Keratinocyte (primary cell): ENCODE results near the gene RGS9. TPM values are rescaled to one million over a fixed set of nuclear protein-coding genes. Genes with fewer than 3 reads are reported as not detected.
"Not testable (repeated sequence)": the region's sequence is repeated elsewhere in the genome, so short reads cannot be mapped to it uniquely, and the experiment has no call there.

Experiments
- DNase-seq: peaks from one replicate; pipeline ENCODE4 v3.0.0-alpha.2; 2011; ENCODE audit warnings: low read depth, missing footprints, low spot score
- FAIRE-seq: peaks from 2 replicates; lab custom pipeline; 2011; peaks lifted over from hg19 to GRCh38; lab: Jason Lieb, UNC
- H2AFZ ChIP-seq: 2 replicates; pipeline ENCODE4 v1.6.0; 2012; ENCODE audit warnings: low read length, control low read depth, inconsistent platforms; ENCODE audit not compliant: control insufficient read depth
- H3K27ac ChIP-seq: 2 replicates; pipeline ENCODE4 v1.5.1; 2011; ENCODE audit warnings: low read length; ENCODE audit not compliant: control insufficient read depth, insufficient read depth
- H3K27me3 ChIP-seq: 3 replicates; pipeline ENCODE4 v1.6.0; 2011; ENCODE audit warnings: low read length; ENCODE audit not compliant: control insufficient read depth, insufficient read depth; ENCODE audit errors: extremely low read depth
- H3K36me3 ChIP-seq, 2 experiments: 2 replicates in 1 of 2; 3 replicates in 1 of 2; pipeline ENCODE4 v1.5.1; 2011; ENCODE audit warnings: low read length in 2 of 2, mild to moderate bottlenecking in 1 of 2; ENCODE audit not compliant: control insufficient read depth in 2 of 2, insufficient read depth in 2 of 2; ENCODE audit errors: extremely low read depth in 1 of 2
- H3K4me1 ChIP-seq: 3 replicates; pipeline ENCODE4 v1.5.1; 2011; ENCODE audit warnings: low read length; ENCODE audit not compliant: control insufficient read depth, insufficient read depth; ENCODE audit errors: extremely low read depth
- H3K4me2 ChIP-seq: 3 replicates; pipeline ENCODE4 v1.6.0; 2011; ENCODE audit warnings: low read depth, low read length; ENCODE audit not compliant: control insufficient read depth, insufficient read depth; ENCODE audit errors: extremely low read depth
- H3K4me3 ChIP-seq, 3 experiments: fragments of 200-600 bp in 1 of 3; sonication (generic) in 1 of 3; 2 replicates in 2 of 3; 3 replicates in 1 of 3; pipeline ENCODE4 v1.5.1; 2011 to 2016; ENCODE audit warnings: low read length in 3 of 3, mild to moderate bottlenecking in 3 of 3, control low read depth in 2 of 3, inconsistent platforms in 1 of 3, low read depth in 1 of 3, mixed read lengths in 1 of 3, mixed run types in 1 of 3, moderate library complexity in 1 of 3; ENCODE audit not compliant: control insufficient read depth in 2 of 3, insufficient read depth in 2 of 3; ENCODE audit errors: extremely low read depth in 1 of 3
- H3K79me2 ChIP-seq: 2 replicates; pipeline ENCODE4 v1.6.0; 2012; ENCODE audit warnings: low read length; ENCODE audit not compliant: control insufficient read depth, insufficient read depth
- H3K9ac ChIP-seq: 3 replicates; pipeline ENCODE4 v1.6.0; 2011; ENCODE audit warnings: low read length; ENCODE audit not compliant: control insufficient read depth, insufficient read depth; ENCODE audit errors: extremely low read depth
- H3K9me1 ChIP-seq: 3 replicates; pipeline ENCODE4 v1.6.0; 2011; ENCODE audit warnings: low read length; ENCODE audit not compliant: control insufficient read depth, insufficient read depth; ENCODE audit errors: extremely low read depth
- H3K9me3 ChIP-seq: 2 replicates; pipeline ENCODE4 v1.5.1; 2012; ENCODE audit warnings: low read depth, low read length; ENCODE audit not compliant: control insufficient read depth
- H4K20me1 ChIP-seq: 3 replicates; pipeline ENCODE4 v1.6.0; 2011; ENCODE audit warnings: low read length; ENCODE audit not compliant: control insufficient read depth, insufficient read depth; ENCODE audit errors: extremely low read depth
- EZH2 ChIP-seq: IDR thresholded peaks from one replicate; pipeline ENCODE4 v1.6.1; 2012; ENCODE audit warnings: inconsistent platforms, mild to moderate bottlenecking, low read length, moderate library complexity
- dilution Hi-C: fragments of 300-500 bp; cut with MboI; formaldehyde crosslinking; loops from one replicate; pipeline ENCODE4 v1.7.0; 2020; ENCODE audit warnings: low sequenced_read_pairs; ENCODE audit not compliant: extremely low pct_ligation_motif_present
- polyA plus RNA-seq, 5 experiments: library from polyadenylated mRNA; depleted of rRNA in 3 of 5; stranded (reverse) in 3 of 5; stranded (forward) in 1 of 5; unstranded in 1 of 5; fragments of >200 nt; gene quantifications; 1 replicate in 1 of 5; 2 replicates in 3 of 5; 3 replicates in 1 of 5; pipeline versions ENCODE4 v1.2.1 to v1.2.3, GENCODE V29; 2011 to 2012; ENCODE audit warnings: missing spikeins in 2 of 5, low read depth in 1 of 5, low replicate concordance in 1 of 5
- TF ChIP-seq, protein P1 (sequence below), 3 experiments: IDR thresholded peaks in 1 of 3; conservative IDR thresholded peaks in 1 of 3; optimal IDR thresholded peaks in 1 of 3; 2 replicates in 2 of 3; 3 replicates in 1 of 3; pipeline versions ENCODE3 to v1.5.1; 2011; ENCODE audit warnings: low read length in 3 of 3, mild to moderate bottlenecking in 3 of 3, moderate library complexity in 2 of 3, control low read depth in 1 of 3, inconsistent platforms in 1 of 3; ENCODE audit not compliant: insufficient read depth in 2 of 3; ENCODE audit errors: extremely low read depth in 1 of 3

RGS9 gene
- polyA plus RNA-seq, 1 donor (not counting 4 experiments of a cell fraction or from before 2014, with no cell fraction given), result 4.8 TPM

DNA sequence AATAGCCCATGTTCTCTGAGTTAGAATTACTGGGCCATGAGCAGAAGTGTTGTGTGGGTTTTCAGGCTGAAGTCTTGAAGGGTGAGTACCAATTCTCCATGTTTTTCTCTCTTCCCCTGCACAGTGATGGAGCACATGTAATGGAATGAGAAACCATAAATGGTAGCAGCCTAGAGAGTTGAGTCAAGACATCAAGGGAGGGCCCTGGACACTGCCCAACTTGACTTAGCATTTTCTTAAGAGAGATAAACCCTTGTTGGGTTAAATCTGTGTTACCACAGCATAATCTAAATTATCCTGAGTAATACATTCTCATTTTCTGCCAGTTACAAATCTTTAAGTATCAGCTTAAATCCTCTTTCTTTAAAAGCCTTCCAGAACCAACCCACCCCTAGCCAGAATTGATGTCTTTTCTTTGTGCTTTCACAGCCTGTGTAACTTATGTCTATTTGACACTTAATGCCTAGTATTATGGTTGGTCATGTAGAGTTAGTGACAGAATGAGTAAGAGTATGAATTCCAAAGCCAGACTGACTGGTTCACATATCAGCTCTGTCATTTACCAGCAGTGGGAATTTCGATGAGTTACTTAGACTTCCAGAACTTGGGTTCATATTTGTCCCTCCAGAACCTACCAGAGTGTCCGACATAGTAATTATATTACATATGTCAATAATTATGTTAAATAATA lies 27.0 kb upstream of the RGS9 start:
- Histone ChIP-seq H4K20me1 (no peaks in the 10 kb centered on the region), H3K4me2 (no peak overlapping the region), H3K27ac (no peak overlapping the region), H2AFZ (no peak overlapping the region), H3K79me2 (no peaks in the 10 kb centered on the region), H3K4me3 (no peak overlapping the region), H3K9ac (no peak overlapping the region), H3K27me3 (no peaks in the 10 kb centered on the region), H3K9me3 (no peaks in the 10 kb centered on the region), H3K36me3 (no peaks in the 10 kb centered on the region), H3K4me1 (peaks cover 19% of the 10 kb centered on the region), H3K9me1 (no peaks in the 10 kb centered on the region)
- DNase-seq (no peak), FAIRE-seq (no peak)
- dilution Hi-C loops, result no loop called here
- TF ChIP-seq, protein P1, sequence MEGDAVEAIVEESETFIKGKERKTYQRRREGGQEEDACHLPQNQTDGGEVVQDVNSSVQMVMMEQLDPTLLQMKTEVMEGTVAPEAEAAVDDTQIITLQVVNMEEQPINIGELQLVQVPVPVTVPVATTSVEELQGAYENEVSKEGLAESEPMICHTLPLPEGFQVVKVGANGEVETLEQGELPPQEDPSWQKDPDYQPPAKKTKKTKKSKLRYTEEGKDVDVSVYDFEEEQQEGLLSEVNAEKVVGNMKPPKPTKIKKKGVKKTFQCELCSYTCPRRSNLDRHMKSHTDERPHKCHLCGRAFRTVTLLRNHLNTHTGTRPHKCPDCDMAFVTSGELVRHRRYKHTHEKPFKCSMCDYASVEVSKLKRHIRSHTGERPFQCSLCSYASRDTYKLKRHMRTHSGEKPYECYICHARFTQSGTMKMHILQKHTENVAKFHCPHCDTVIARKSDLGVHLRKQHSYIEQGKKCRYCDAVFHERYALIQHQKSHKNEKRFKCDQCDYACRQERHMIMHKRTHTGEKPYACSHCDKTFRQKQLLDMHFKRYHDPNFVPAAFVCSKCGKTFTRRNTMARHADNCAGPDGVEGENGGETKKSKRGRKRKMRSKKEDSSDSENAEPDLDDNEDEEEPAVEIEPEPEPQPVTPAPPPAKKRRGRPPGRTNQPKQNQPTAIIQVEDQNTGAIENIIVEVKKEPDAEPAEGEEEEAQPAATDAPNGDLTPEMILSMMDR (optimal IDR thresholded peaks at IDR 0.05 in 1 of 3, IDR thresholded peaks at IDR 0.05 in 1 of 3, conservative IDR thresholded peaks at IDR 0.05 in 1 of 3; ENCODE audit: extremely low read depth in 1 of 3, insufficient read depth in 2 of 3, low read length in 3 of 3), result no peak
- no peak for TF ChIP-seq EZH2

DNA sequence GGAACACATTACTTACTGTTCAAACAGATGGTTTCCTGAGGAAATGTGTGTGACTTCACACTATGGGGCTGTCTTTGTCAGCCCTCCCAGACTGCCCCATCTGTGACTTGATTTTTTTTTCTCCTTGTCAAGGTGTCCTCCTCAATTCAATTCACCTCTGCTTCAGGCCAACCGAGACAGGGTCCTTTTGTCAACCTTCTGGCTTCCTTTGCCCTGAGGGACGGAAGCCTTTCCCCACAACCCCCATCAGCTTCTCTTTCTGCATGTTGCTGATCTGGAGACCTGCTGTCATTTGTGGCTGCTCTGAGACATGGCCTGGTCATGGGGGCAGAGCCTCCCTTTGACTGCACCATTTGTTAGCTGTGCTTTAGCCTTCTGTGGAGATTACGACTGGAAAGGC lies 21.3 kb upstream of the RGS9 start:
- Histone ChIP-seq H3K4me3 (no peak overlapping the region), H3K4me1 (no peaks in the 10 kb centered on the region), H3K36me3 (no peaks in the 10 kb centered on the region), H3K79me2 (no peaks in the 10 kb centered on the region), H3K4me2 (no peak overlapping the region), H4K20me1 (no peaks in the 10 kb centered on the region), H3K27me3 (no peaks in the 10 kb centered on the region), H3K27ac (no peak overlapping the region), H3K9me1 (no peaks in the 10 kb centered on the region), H3K9me3 (no peaks in the 10 kb centered on the region), H2AFZ (no peak overlapping the region), H3K9ac (no peak overlapping the region)
- dilution Hi-C loops, result no loop called here
- DNase-seq (no peak), FAIRE-seq (no peak)
- TF ChIP-seq, protein P1 (optimal IDR thresholded peaks at IDR 0.05 in 1 of 3, IDR thresholded peaks at IDR 0.05 in 1 of 3, conservative IDR thresholded peaks at IDR 0.05 in 1 of 3; ENCODE audit: extremely low read depth in 1 of 3, insufficient read depth in 2 of 3, low read length in 3 of 3), result no peak
- TF ChIP-seq EZH2, result no peak

DNA sequence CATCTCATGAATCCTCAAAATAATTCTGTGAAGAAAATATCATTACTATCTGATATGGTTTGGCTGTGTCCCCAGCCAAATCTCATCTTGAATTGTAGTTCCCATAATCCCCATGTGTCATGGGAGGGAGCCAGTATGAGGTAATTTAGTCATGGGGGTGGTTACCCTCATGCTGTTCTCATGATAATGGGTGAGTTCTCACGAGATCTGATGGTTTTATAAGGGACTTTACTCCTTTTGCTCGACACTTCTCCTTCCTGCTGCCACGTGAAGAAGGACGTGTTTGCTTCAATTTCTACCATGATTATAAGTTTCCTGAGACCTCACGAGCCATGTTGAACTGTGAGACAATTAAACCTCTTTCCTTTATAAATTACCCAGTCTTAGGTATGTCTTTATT lies 20.7 kb upstream of the RGS9 start:
- H3K4me3 ChIP-seq, H4K20me1 ChIP-seq, DNase-seq, H3K9ac ChIP-seq, H3K27me3 ChIP-seq, H3K27ac ChIP-seq, dilution Hi-C loops, H3K9me3 ChIP-seq, H3K79me2 ChIP-seq, H3K9me1 ChIP-seq, H3K4me1 ChIP-seq, H3K36me3 ChIP-seq, H2AFZ ChIP-seq, FAIRE-seq, H3K4me2 ChIP-seq: not testable (repeated sequence)
